BJ (cell line): Measurements from ENCODE around the gene HOXD10. TPM values are rescaled to one million over a fixed set of nuclear protein-coding genes. Genes with fewer than 3 reads are reported as not detected.
A peak's percentile ranks its signal among the peaks of the same experiment; 100 is the strongest.

Experiments
- CTCF ChIA-PET: fragments of 350-600 bp; formaldehyde crosslinking; extraction: SDS; loops from one replicate; lab custom pipeline; 2021; ENCODE audit warnings: antibody characterized with exemption, inconsistent platforms; lab: Yijun Ruan, JAX
- POLR2A ChIA-PET: fragments of 300-600 bp; sonication (Branson Sonifier 250); formaldehyde crosslinking; extraction: SDS; loops from one replicate; lab custom pipeline; 2021; ENCODE audit warnings: antibody characterized with exemption; lab: Charles Lee
- DNase-seq: peaks from one replicate; pipeline ENCODE4 v3.0.0-alpha.2; 2011; ENCODE audit warnings: low read depth
- H3K27me3 ChIP-seq: 2 replicates; pipeline ENCODE4 v1.6.0; 2011; ENCODE audit warnings: low read length; ENCODE audit not compliant: control insufficient read depth, insufficient read depth
- H3K36me3 ChIP-seq: 2 replicates; pipeline ENCODE4 v1.5.1; 2011; ENCODE audit warnings: low read length; ENCODE audit not compliant: control insufficient read depth, insufficient read depth
- H3K4me3 ChIP-seq: 2 replicates; pipeline ENCODE4 v1.5.1; 2011; ENCODE audit warnings: low read depth, mild to moderate bottlenecking, control low read depth, low read length
- polyA plus RNA-seq: library from polyadenylated mRNA; depleted of rRNA; stranded (reverse); fragments of >200 nt; gene quantifications from 2 replicates; pipeline ENCODE4 v1.2.3, GENCODE V29; 2011
- TF ChIP-seq, protein P1 (sequence below): IDR thresholded peaks from 2 replicates; pipeline ENCODE4 v1.5.1; 2011; ENCODE audit warnings: low read depth, mild to moderate bottlenecking, control low read depth, inconsistent platforms, low read length, moderate library complexity; ENCODE audit not compliant: insufficient read depth

The HOXD10 gene
- polyA plus RNA-seq, 1 experiment = 11.0 TPM

DNA sequence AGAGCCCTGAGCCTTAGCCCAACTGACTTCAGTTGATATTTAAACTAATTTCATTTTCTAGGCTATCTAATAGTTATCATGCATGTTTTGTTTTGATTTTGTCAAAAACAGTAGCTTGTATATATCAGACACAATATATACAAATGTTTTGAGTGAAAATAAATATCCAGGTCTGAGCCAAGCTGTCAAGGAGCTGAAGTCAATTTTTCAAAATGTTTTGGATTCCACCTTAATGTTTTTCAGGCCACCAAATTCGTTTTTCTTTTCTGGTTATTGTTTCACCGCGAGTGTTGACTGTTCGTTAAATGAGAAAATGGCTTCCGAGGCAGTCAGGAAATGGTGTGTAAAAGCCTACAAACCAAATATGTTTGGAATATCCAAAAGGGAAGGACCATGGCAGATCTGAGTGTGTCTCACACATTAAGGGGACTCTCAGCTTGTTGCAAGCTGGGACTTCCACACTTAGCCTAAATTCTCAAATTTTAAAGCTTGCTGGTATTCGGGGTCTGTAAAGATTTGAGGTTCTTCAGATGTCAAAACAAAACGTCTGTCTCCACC lies 14.2 kb upstream of the HOXD10 start:
- TF ChIP-seq, protein P1, sequence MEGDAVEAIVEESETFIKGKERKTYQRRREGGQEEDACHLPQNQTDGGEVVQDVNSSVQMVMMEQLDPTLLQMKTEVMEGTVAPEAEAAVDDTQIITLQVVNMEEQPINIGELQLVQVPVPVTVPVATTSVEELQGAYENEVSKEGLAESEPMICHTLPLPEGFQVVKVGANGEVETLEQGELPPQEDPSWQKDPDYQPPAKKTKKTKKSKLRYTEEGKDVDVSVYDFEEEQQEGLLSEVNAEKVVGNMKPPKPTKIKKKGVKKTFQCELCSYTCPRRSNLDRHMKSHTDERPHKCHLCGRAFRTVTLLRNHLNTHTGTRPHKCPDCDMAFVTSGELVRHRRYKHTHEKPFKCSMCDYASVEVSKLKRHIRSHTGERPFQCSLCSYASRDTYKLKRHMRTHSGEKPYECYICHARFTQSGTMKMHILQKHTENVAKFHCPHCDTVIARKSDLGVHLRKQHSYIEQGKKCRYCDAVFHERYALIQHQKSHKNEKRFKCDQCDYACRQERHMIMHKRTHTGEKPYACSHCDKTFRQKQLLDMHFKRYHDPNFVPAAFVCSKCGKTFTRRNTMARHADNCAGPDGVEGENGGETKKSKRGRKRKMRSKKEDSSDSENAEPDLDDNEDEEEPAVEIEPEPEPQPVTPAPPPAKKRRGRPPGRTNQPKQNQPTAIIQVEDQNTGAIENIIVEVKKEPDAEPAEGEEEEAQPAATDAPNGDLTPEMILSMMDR = no peak
- Histone ChIP-seq H3K36me3 (no peaks in the 10 kb centered on the region), H3K27me3 (peaks cover 12% of the 10 kb centered on the region), H3K4me3 (no peak overlapping the region)
- no peak for DNase-seq
- ChIA-PET CTCF (interaction anchor here (0.6 to 4.9 kb wide), 5 partner anchors 15 to 535 kb away, joined by 3 to 13 read pairs (median 4); no protein-coding TSS in a partner anchor), POLR2A (no interaction called here)

DNA sequence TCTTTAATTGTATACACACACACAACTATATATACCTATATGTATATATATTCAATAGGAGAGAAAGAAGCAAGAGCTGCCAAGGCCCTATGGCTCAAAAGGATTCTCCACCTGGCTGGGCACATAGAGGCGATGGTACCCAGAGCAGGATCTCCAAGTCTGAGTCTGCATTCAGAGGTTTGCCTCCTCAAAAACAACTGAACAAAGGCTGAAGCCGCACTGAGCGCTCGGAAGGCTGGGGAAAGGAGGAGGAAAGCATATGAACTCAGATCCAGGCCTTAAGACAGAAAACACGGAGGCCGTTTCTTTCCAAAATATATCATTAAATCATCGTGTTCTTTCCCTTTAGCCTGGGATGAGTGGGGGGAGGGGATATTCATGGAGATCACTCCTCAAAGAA lies 13.4 kb upstream of the HOXD10 start:
- POLR2A ChIA-PET = no interaction called here
- TF ChIP-seq, protein P1 = no peak
- CTCF ChIA-PET = interaction anchor here (1.2 to 4.9 kb wide), 4 partner anchors 15 to 24 kb away, joined by 3 to 13 read pairs (median 6); no protein-coding TSS in a partner anchor
- no peak overlapping the region for H3K4me3 ChIP-seq
- DNase-seq = no peak
- peaks cover 9% of the 10 kb centered on the region for H3K27me3 ChIP-seq
- H3K36me3 ChIP-seq = no peaks in the 10 kb centered on the region

DNA sequence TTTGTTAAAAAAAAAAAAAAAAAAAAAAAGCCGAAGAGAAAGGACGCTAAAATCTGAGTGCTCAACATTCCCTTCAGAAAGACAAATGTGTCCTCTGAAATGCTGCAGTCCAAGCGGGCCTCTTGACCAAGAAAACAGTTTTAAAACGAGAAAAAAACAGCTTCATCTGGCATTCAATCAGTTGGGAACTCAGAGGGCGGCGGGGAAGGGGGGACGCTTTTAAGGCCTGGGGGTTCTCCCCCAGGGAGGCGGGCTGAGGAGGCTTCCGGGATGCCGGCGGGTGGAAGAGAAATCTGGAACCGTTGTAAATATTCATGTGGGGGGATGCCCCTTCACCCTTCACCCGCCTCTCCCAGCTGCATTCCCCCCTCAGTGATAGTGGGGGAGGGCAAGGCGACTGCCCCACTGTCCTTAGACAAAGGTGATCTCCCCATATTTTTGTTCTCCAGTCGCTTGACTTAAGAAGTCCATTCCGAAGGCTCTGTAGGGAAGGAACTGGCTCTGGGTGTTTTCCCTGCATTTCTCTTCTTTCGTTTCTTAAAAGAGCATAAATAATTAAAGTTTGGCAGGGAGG lies 12.7 kb upstream of the HOXD10 start:
- POLR2A ChIA-PET = no interaction called here
- Histone ChIP-seq H3K36me3 (peaks cover under 1% of the 10 kb centered on the region; the same call in 1 of the 2 replicates), H3K4me3 (peak overlapping the region; percentile 54), H3K27me3 (peaks cover 5% of the 10 kb centered on the region)
- TF ChIP-seq, protein P1 = no peak
- CTCF ChIA-PET = interaction anchor here (0.5 to 4.9 kb wide), 8 partner anchors 16 to 850 kb away, joined by 4 to 13 read pairs (median 6); no protein-coding TSS in a partner anchor
- no peak for DNase-seq

DNA sequence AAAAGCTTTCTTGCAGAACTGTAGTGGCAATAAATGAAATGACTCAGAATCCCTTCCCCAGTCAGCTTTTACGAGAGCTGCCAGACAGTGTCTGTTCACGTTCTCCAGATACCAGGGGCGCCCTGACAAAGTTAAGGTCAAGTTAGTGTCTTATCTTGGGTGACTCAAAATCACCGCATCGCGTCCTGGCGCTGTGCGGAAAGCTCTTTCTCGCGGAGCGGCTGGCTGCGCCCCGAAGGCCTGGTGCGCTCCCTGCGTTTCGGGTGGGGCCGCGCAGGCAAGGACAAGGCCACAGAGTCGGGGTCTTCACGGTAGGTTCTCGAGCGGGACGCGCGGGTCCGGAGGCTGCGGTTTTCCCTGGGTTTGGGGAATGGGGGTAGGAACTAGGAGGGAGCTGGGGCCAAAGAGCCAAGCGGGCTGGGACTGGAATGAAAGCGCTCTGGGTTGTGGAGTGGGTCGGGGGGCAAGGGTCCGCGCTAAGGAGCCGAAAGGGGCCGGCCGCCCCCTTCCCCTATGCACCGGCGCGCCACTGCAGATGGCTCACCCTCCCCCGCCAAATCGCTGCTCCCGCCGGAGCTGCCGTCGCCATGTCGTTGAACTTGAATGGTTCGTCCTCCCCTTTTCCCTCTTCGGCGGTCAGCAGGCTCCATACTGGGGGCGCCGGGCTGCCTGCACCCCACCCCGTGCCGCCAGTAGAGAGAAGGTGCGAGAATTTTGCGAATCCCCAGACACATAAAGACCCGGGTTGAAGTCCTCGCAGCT lies 12.1 kb upstream of the HOXD10 start:
- DNase-seq = peak; percentile 84
- ChIA-PET POLR2A (no interaction called here), CTCF (interaction anchor here (0.5 to 4.9 kb wide), 11 partner anchors 8 to 853 kb away, joined by 3 to 13 read pairs (median 5); no protein-coding TSS in a partner anchor)
- peak overlapping the region; percentile 54 for H3K4me3 ChIP-seq
- peaks cover 5% of the 10 kb centered on the region for H3K27me3 ChIP-seq
- TF ChIP-seq, protein P1 = 0 out of 2 replicates have a peak, but pooled peaks have one; percentile 8
- H3K36me3 ChIP-seq = peaks cover 1% of the 10 kb centered on the region; the same call in 1 of the 2 replicates
